Fibroblast of the aortic adventitia (primary cell): ENCODE measurements around the gene PCIF1. TPM values are rescaled to one million over a fixed set of nuclear protein-coding genes. Genes with fewer than 3 reads are reported as not detected.

Source experiments
- DNase-seq: peaks from one replicate; pipeline ENCODE4 v3.0.0-alpha.2; 2010; ENCODE audit warnings: low read depth
- H3K4me3 ChIP-seq: 2 replicates; pipeline ENCODE4 v1.5.1; 2011; ENCODE audit warnings: low read depth, mild to moderate bottlenecking, control low read depth, low read length, moderate library complexity
- CTCF ChIP-seq: IDR thresholded peaks from 2 replicates; pipeline ENCODE4 v1.5.1; 2011; ENCODE audit warnings: mild to moderate bottlenecking, low read length, control low read depth, inconsistent platforms; ENCODE audit not compliant: insufficient read depth
- total RNA-seq: library from RNA; depleted of rRNA; stranded (reverse); fragments of >200 nt; gene quantifications from 2 replicates; pipeline ENCODE4 v1.2.3, GENCODE V29; 2012; ENCODE audit warnings: low replicate concordance

PCIF1 gene
- total RNA-seq, 1 donor, result 15.9 TPM

DNA sequence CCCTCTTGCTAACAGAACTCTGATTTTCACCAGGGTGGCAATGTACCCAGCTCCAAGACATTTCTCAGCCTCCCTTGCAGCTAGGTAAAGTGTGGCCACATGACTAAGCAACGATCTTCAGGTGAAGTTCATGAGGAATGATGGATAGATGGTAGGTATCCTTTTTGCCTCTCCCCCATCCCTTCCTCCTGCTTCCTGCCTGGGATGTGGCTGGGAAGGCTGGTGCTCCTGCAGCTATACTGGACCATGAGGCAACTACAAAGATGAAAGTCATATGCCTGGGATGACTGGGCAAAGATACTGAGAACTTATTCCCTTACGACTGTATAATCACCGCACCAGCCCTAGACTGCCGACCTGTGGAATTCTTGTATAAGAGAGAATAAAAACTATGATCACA is 24.1 kb downstream of the PCIF1 start:
- DNase-seq, result no peak
- no peak overlapping the region for H3K4me3 ChIP-seq
- no peak for TF ChIP-seq CTCF

DNA sequence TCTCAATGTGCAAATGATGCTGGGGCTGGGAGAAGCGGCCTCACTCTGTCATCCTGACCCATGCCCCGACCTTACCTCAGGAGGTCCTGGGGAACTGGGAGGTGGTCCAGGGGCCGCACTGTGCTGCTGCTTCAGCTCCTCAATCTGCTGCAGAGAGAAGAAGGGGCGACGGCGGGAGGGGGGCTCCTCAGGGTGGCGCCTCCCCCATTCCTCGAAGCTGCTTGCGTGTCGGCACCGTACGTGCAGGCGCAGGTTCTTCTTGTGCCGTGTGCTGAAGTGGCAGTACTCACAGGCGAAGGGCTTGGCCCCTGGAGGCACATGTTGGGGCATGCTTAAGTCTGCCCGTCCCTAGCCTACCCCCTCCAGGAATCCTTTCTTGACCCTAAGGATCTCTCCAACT is 24.6 kb downstream of the PCIF1 start:
- H3K4me3 ChIP-seq, result no peak overlapping the region
- TF ChIP-seq CTCF, result no peak
- DNase-seq, result no peak

GRCh38 chr20:45959956-45960630 is 25.6 kb downstream of the PCIF1 start:
- TF ChIP-seq CTCF, result no peak
- no peak for DNase-seq
- H3K4me3 ChIP-seq, result no peak overlapping the region

GRCh38 chr20:45962031-45962755 is 27.7 kb downstream of the PCIF1 start:
- DNase-seq, result no peak
- TF ChIP-seq CTCF, result no peak
- no peak overlapping the region for H3K4me3 ChIP-seq

DNA sequence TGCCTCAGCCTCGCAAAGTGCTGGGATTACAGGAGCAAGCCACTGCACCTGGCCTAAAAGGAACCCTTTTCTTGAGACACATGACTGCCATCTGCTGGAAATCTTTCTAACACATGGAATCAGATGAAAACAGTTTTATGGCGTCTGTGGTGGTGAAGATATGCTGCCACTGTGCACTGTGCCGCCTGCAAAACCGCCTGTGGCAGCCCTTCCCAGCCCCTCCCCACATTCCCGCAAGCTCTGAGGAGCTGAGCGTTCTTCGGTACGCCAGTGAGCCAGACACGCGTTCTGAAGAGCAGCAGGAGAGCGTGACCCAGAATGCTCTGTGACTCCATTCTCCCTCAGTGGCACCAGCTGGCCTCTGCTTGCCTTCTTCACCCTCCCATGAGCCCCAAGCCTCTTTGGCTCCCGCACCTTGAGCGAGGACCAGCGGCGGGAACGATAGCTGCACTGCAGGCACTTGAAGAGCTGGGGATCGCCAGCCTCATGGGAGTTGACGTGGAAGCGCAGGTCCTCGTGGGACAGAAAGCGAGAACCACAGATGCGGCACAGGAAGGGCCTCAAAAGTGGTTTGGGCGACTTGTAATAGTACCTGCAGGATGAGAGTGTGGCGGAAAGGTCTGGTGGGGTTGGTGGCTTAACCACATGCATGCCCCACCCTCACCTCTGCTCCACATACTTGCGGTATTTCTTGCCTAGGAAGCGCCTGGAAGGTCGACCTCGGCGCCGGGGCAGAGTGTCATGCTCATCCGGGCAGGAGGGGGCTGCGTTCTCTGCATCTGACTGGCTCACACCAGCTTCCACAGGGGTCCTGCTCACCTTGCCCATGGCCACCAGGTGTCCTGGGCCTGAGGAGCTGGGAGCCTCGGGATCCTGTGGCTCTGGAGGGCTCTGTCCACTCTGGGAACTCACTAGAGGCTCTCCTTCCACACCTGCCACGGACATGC is 28.8 kb downstream of the PCIF1 start:
- no peak overlapping the region for H3K4me3 ChIP-seq
- TF ChIP-seq CTCF, result peak; percentile 19
- DNase-seq, result peak; percentile 49

GRCh38 chr20:45964006-45964400 is 29.5 kb downstream of the PCIF1 start:
- H3K4me3 ChIP-seq, result no peak overlapping the region
- TF ChIP-seq CTCF, result no peak
- DNase-seq, result no peak
